ENCODE data around the gene LPP.

- no peak for TF ChIP-seq GATA3 (IDR thresholded peaks at IDR 0.05; ENCODE audit: low read depth, low read length)
- no peak for TF ChIP-seq GATA2 (IDR thresholded peaks at IDR 0.05; ENCODE audit: low read depth, low read length)
Measured at GRCh38 chr3:188331166-188331565, 177.2 kb downstream of the LPP start.

Data from SH-SY5Y (cell line).